Large intestine (tissue), 3 donors: ENCODE measurements around the gene GNPDA1. TPM values are rescaled to one million over a fixed set of nuclear protein-coding genes. Genes with fewer than 3 reads are reported as not detected.
A peak's percentile ranks its signal among the peaks of the same experiment; 100 is the strongest.

Experiments used
- DNase-seq, 2 donors: peaks; one replicate each; pipeline versions ENCODE4 v3.0.0 to v3.0.0-alpha.2; 2013
- H3K27ac ChIP-seq: one replicate; pipeline ENCODE4 v1.5.1; 2013; ENCODE audit warnings: low read length
- H3K27me3 ChIP-seq: 2 replicates; pipeline ENCODE4 v1.6.1; 2013; ENCODE audit warnings: low read length; ENCODE audit not compliant: control insufficient read depth, insufficient read depth
- H3K36me3 ChIP-seq: 2 replicates; pipeline ENCODE4 v1.6.1; 2013; ENCODE audit warnings: low read length; ENCODE audit not compliant: control insufficient read depth, insufficient read depth
- H3K4me1 ChIP-seq: one replicate; pipeline ENCODE4 v1.6.1; 2013; ENCODE audit warnings: low read length; ENCODE audit not compliant: control insufficient read depth, insufficient read depth
- H3K4me3 ChIP-seq: one replicate; pipeline ENCODE4 v1.5.1; 2013; ENCODE audit warnings: low read length
- H3K9me3 ChIP-seq: one replicate; pipeline ENCODE4 v1.6.1; 2013; ENCODE audit warnings: mild to moderate bottlenecking, low read depth, low read length, moderate library complexity; ENCODE audit not compliant: control insufficient read depth
- WGBS: methylation state at CpG from one replicate; pipeline ENCODE4 v1.1.5; 2013; ENCODE audit warnings: low lambda C conversion rate; ENCODE audit not compliant: insufficient coverage; 5-methylcytosine and 5-hydroxymethylcytosine counted together
- polyA plus RNA-seq: library from polyadenylated mRNA; unstranded; fragments of 120-200 nt; gene quantifications from one replicate; pipeline ENCODE4 v1.2.1, GENCODE V29; 2013

Gene GNPDA1
- polyA plus RNA-seq, 1 donor = 117 TPM

- Histone ChIP-seq H3K36me3 (no peaks in the 10 kb centered on the region), H3K4me1 (peaks cover 5% of the 10 kb centered on the region), H3K27ac (peak overlapping the region; percentile 28), H3K4me3 (no peak overlapping the region), H3K27me3 (no peaks in the 10 kb centered on the region), H3K9me3 (no peaks in the 10 kb centered on the region)
- 56% methylated on average over 1 of the region's 8 CpGs for WGBS
- DNase-seq = no peak
Observed at GRCh38 chr5:141958546-141959172, 54.2 kb downstream of the GNPDA1 start.

- no peaks in the 10 kb centered on the region for H3K27me3 ChIP-seq
- DNase-seq = peak in 1 of 2 donors; percentile 53
- no peak within 1 kb of the TSS for H3K4me3 ChIP-seq
- H3K4me1 ChIP-seq = peaks cover 5% of the 10 kb centered on the region
- H3K36me3 ChIP-seq = no peaks in the 10 kb centered on the region
- WGBS = no CpG with 5 or more reads among the region's 7 CpGs
- H3K27ac ChIP-seq = peak within 1 kb of the TSS; percentile 68
- H3K9me3 ChIP-seq = no peaks in the 10 kb centered on the region
Observed at GRCh38 chr5:141958113-141958512, 54.7 kb downstream of the GNPDA1 start, which contains the start of gene PCDH12. PCDH12 (minus strand) TSS chr5:141958202; CDS start chr5:141957851, 351 bp downstream.

- no CpG with 5 or more reads among the region's 16 CpGs for WGBS
- Histone ChIP-seq H3K9me3 (no peaks in the 10 kb centered on the region), H3K27ac (peak overlapping the region; percentile 68), H3K36me3 (no peaks in the 10 kb centered on the region), H3K4me1 (peaks cover 5% of the 10 kb centered on the region), H3K27me3 (no peaks in the 10 kb centered on the region), H3K4me3 (no peak overlapping the region)
- no peak for DNase-seq
Observed at GRCh38 chr5:141957367-141957996, 55.3 kb downstream of the GNPDA1 start.

- no peak for DNase-seq
- H3K9me3 ChIP-seq = no peaks in the 10 kb centered on the region
- peaks cover 2% of the 10 kb centered on the region for H3K36me3 ChIP-seq
- H3K4me3 ChIP-seq = no peak overlapping the region
- H3K4me1 ChIP-seq = no peaks in the 10 kb centered on the region
- no CpG with 5 or more reads among the region's 2 CpGs for WGBS
- H3K27ac ChIP-seq = no peak overlapping the region
- H3K27me3 ChIP-seq = no peaks in the 10 kb centered on the region
Observed at GRCh38 chr5:141954194-141954593, 58.6 kb downstream of the GNPDA1 start.

GRCh38 chr5:141952020-141952419 is 60.8 kb downstream of the GNPDA1 start:
- H3K9me3 ChIP-seq = no peaks in the 10 kb centered on the region
- H3K36me3 ChIP-seq = peaks cover 2% of the 10 kb centered on the region
- no CpG with 5 or more reads among the region's 2 CpGs for WGBS
- no peak overlapping the region for H3K4me3 ChIP-seq
- no peak for DNase-seq
- no peaks in the 10 kb centered on the region for H3K4me1 ChIP-seq
- H3K27ac ChIP-seq = no peak overlapping the region
- H3K27me3 ChIP-seq = no peaks in the 10 kb centered on the region

GRCh38 chr5:141951332-141951781 is 61.5 kb downstream of the GNPDA1 start:
- Histone ChIP-seq H3K27me3 (no peaks in the 10 kb centered on the region), H3K4me1 (peaks cover 2% of the 10 kb centered on the region), H3K36me3 (peaks cover 2% of the 10 kb centered on the region), H3K9me3 (no peaks in the 10 kb centered on the region), H3K27ac (peak overlapping the region; percentile 23), H3K4me3 (no peak overlapping the region)
- DNase-seq = peak in 1 of 2 donors; percentile 39
- no CpG with 5 or more reads among the region's 9 CpGs for WGBS

Other genes starting within 250 kb of the GNPDA1 start
- gene PCDH1, start 134.6 kb downstream of the GNPDA1 start, polyA plus RNA-seq = 29.4 TPM
- gene DELE1, start 89.2 kb downstream of the GNPDA1 start, polyA plus RNA-seq = 123 TPM
- gene PCDH12, start 54.8 kb downstream of the GNPDA1 start, polyA plus RNA-seq = 6.2 TPM
- 55.4 TPM for gene RNF14, start 43.9 kb downstream of the GNPDA1 start, polyA plus RNA-seq
- 71.6 TPM for gene NDFIP1, start 95.8 kb upstream of the GNPDA1 start, polyA plus RNA-seq